Measurements from ENCODE around the gene GLB1L3. TPM values are rescaled to one million over a fixed set of nuclear protein-coding genes. Genes with fewer than 3 reads are reported as not detected.

GLB1L3 gene
- total and polyA plus RNA-seq, 2 donors (not counting 3 experiments of a cell fraction or from before 2014, with no cell fraction given), result not detected

DNA sequence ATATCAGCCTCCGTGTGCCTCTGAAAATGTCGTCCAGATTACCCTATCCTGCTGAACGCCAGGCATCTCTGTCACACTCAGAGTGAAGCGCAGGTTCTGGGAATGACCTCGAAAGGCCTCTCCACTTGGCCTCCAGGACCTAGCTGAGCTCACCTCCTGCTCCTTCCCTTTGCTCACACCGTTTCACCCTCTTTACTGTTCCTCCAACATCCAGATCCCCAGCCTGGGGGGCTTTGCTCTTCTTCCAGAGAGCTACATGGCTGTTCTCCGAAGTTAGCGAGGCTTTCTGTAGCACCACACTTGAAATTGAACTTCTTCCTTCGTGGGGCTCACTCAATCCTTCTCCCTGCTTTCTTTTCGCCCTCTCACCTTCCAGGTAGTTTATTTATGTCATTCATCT lies 83.5 kb downstream of the GLB1L3 start:
- intact Hi-C loops (cut with micrococcal nuclease), result loop anchor here (1.0 kb wide), 2 partner anchors 233 to 509 kb away; no protein-coding TSS in a partner anchor
- H2AFZ ChIP-seq (ENCODE audit: low read depth, low read length), result no peak overlapping the region
- no peak for TF ChIP-seq EZH2 (IDR thresholded peaks at IDR 0.05; ENCODE audit: borderline replicate concordance, low read depth, low read length, severe bottlenecking)
- no peak for TF ChIP-seq POLR2AphosphoS5 (IDR thresholded peaks at IDR 0.05; ENCODE audit: insufficient read depth, low read depth, low read length)
- TF ChIP-seq POLR2A (IDR thresholded peaks at IDR 0.05; ENCODE audit: low read depth, low read length), result no peak
- TF ChIP-seq, protein P1, sequence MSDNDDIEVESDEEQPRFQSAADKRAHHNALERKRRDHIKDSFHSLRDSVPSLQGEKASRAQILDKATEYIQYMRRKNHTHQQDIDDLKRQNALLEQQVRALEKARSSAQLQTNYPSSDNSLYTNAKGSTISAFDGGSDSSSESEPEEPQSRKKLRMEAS (IDR thresholded peaks at IDR 0.05; ENCODE audit: insufficient read depth, insufficient read length), result no peak
- no peak for TF ChIP-seq GATA2 (IDR thresholded peaks at IDR 0.05; ENCODE audit: insufficient read depth, insufficient read length, low read depth, low read length)
- no peak for TF ChIP-seq JUN (IDR thresholded peaks at IDR 0.05; ENCODE audit: borderline replicate concordance, insufficient read depth, insufficient read length, low read depth)
- no peak for TF ChIP-seq FOS (IDR thresholded peaks at IDR 0.05; ENCODE audit: borderline replicate concordance, insufficient read depth, low read length)
- TF ChIP-seq, protein P2, sequence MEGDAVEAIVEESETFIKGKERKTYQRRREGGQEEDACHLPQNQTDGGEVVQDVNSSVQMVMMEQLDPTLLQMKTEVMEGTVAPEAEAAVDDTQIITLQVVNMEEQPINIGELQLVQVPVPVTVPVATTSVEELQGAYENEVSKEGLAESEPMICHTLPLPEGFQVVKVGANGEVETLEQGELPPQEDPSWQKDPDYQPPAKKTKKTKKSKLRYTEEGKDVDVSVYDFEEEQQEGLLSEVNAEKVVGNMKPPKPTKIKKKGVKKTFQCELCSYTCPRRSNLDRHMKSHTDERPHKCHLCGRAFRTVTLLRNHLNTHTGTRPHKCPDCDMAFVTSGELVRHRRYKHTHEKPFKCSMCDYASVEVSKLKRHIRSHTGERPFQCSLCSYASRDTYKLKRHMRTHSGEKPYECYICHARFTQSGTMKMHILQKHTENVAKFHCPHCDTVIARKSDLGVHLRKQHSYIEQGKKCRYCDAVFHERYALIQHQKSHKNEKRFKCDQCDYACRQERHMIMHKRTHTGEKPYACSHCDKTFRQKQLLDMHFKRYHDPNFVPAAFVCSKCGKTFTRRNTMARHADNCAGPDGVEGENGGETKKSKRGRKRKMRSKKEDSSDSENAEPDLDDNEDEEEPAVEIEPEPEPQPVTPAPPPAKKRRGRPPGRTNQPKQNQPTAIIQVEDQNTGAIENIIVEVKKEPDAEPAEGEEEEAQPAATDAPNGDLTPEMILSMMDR (IDR thresholded peaks at IDR 0.05; ENCODE audit: extremely low read depth in 1 of 2, insufficient read depth in 1 of 2, low read depth in 1 of 2, low read length in 2 of 2), result no peak
- TF ChIP-seq MYC (IDR thresholded peaks at IDR 0.05; ENCODE audit: low read depth, low read length), result no peak
- no TSS peak for BruUV-seq (replicated peaks)
- dilution Hi-C loops (cut with MboI; ENCODE audit: extremely low pct_ligation_motif_present, low sequenced_read_pairs), result no loop called here
- ChIA-PET POLR2A (no interaction called here), CTCF (no interaction called here)
- no peaks in the 10 kb centered on the region for H3K79me2 ChIP-seq (ENCODE audit: control insufficient read depth, insufficient read depth, low read length)
- DNase-seq (ENCODE audit: low read depth, low spot score) (no peak), FAIRE-seq (no peak)
- H3K27ac ChIP-seq (ENCODE audit: insufficient read depth, low read depth, low read length), result no peak overlapping the region
- H3K27me3 ChIP-seq (ENCODE audit: control insufficient read depth in 2 of 2, insufficient read depth in 2 of 2, low read length in 2 of 2), result no peaks in the 10 kb centered on the region
- no peaks in the 10 kb centered on the region for H3K9me1 ChIP-seq (replicated peaks; ENCODE audit: control insufficient read depth, extremely low read depth, insufficient read depth, low read length)
- H3K4me3 ChIP-seq (replicated peaks in 1 of 3; ENCODE audit: insufficient read depth in 1 of 3, low read depth in 1 of 3, low read length in 3 of 3), result no peak overlapping the region
- no peak overlapping the region for H3K4me2 ChIP-seq (ENCODE audit: insufficient read depth, low read length)
- H3K4me1 ChIP-seq (ENCODE audit: control insufficient read depth, extremely low read depth, insufficient read depth, low read length), result no peaks in the 10 kb centered on the region
- no peaks in the 10 kb centered on the region for H3K36me3 ChIP-seq (ENCODE audit: control insufficient read depth in 2 of 2, extremely low read depth in 1 of 2, insufficient read depth in 2 of 2, low read length in 2 of 2)
- H3K9me3 ChIP-seq (replicated peaks; ENCODE audit: control insufficient read depth, insufficient read depth, low read length), result no peaks in the 10 kb centered on the region
- H3K9ac ChIP-seq (replicated peaks; ENCODE audit: extremely low read depth, insufficient read depth, low read length), result no peak overlapping the region
- no peaks in the 10 kb centered on the region for H4K20me1 ChIP-seq (replicated peaks; ENCODE audit: control insufficient read depth, extremely low read depth, insufficient read depth, low read length)
